GM04503 (cell line): Measurements from ENCODE around the gene MIDN.

Experiments used
- DNase-seq: peaks from one replicate; pipeline ENCODE4 v3.0.0-alpha.2; 2012; ENCODE audit warnings: low read depth

The MIDN gene

GRCh38 chr19:1220976-1221903 lies 27.1 kb upstream of the MIDN start:
- no peak for DNase-seq

GRCh38 chr19:1221904-1222255 lies 26.5 kb upstream of the MIDN start:
- no peak for DNase-seq

GRCh38 chr19:1222394-1222793 lies 26.0 kb upstream of the MIDN start:
- no peak for DNase-seq

GRCh38 chr19:1223018-1223855 lies 25.1 kb upstream of the MIDN start:
- no peak for DNase-seq

GRCh38 chr19:1224047-1224825 lies 24.1 kb upstream of the MIDN start:
- DNase-seq: no peak

- DNase-seq: no peak
Observed at GRCh38 chr19:1224847-1225246, 23.5 kb upstream of the MIDN start.

- no peak for DNase-seq
Observed at GRCh38 chr19:1225440-1226226, 22.8 kb upstream of the MIDN start.

GRCh38 chr19:1226227-1226518 lies 22.2 kb upstream of the MIDN start:
- no peak for DNase-seq

GRCh38 chr19:1226522-1227303 lies 21.7 kb upstream of the MIDN start:
- DNase-seq: no peak

GRCh38 chr19:1227304-1228054 lies 20.9 kb upstream of the MIDN start:
- DNase-seq: no peak

- no peak for DNase-seq
Observed at GRCh38 chr19:1228161-1228957, 20.0 kb upstream of the MIDN start.

GRCh38 chr19:1229056-1229923 lies 19.1 kb upstream of the MIDN start:
- DNase-seq: no peak

GRCh38 chr19:1229924-1230782 lies 18.2 kb upstream of the MIDN start:
- DNase-seq: no peak

- no peak for DNase-seq
Observed at GRCh38 chr19:1230783-1231489, 17.4 kb upstream of the MIDN start.

GRCh38 chr19:1231729-1232637 lies 16.4 kb upstream of the MIDN start:
- no peak for DNase-seq

- no peak for DNase-seq
Observed at GRCh38 chr19:1232652-1233072, 15.7 kb upstream of the MIDN start.
